Endodermal cell (in vitro differentiated cells): Measurements from ENCODE around the gene SCAI. TPM values are rescaled to one million over a fixed set of nuclear protein-coding genes. Genes with fewer than 3 reads are reported as not detected.

Experiments
- DNase-seq: peaks from one replicate; pipeline ENCODE4 v3.0.0-alpha.2; 2017
- H3K27ac ChIP-seq: 2 replicates; pipeline ENCODE4 v1.5.1; 2013; ENCODE audit warnings: mild to moderate bottlenecking, low read depth, low read length, moderate library complexity
- H3K27me3 ChIP-seq: 2 replicates; pipeline ENCODE4 v1.6.1; 2013; ENCODE audit warnings: mild to moderate bottlenecking, low read length, moderate library complexity; ENCODE audit not compliant: insufficient read depth, control insufficient read depth, poor library complexity, severe bottlenecking
- H3K36me3 ChIP-seq: 2 replicates; pipeline ENCODE4 v1.7.0; 2013; ENCODE audit warnings: mild to moderate bottlenecking, low read length, moderate library complexity; ENCODE audit not compliant: control insufficient read depth, insufficient read depth
- H3K4me1 ChIP-seq: one replicate; pipeline ENCODE4 v1.7.0; 2013; ENCODE audit warnings: low read length; ENCODE audit not compliant: control insufficient read depth, insufficient read depth
- H3K4me3 ChIP-seq: 2 replicates; pipeline ENCODE4 v1.5.1; 2013; ENCODE audit warnings: mild to moderate bottlenecking, low read length, moderate library complexity
- H3K9ac ChIP-seq: 2 replicates; pipeline ENCODE4 v1.6.1; 2013; ENCODE audit warnings: mild to moderate bottlenecking, low read length, moderate library complexity; ENCODE audit not compliant: poor library complexity, severe bottlenecking; ENCODE audit errors: extremely low read depth
- H3K9me3 ChIP-seq: 2 replicates; pipeline ENCODE4 v1.6.1; 2013; ENCODE audit warnings: mild to moderate bottlenecking, low read length, moderate library complexity; ENCODE audit not compliant: control insufficient read depth
- H3K27ac Mint-ChIP-seq: 2 replicates; pipeline ENCODE4 v1.8.0; 2020; ENCODE audit warnings: mixed read lengths
- H3K27me3 Mint-ChIP-seq: 2 replicates; pipeline ENCODE4 v1.8.0; 2021; ENCODE audit warnings: mild to moderate bottlenecking, mixed read lengths; ENCODE audit not compliant: insufficient read depth
- H3K36me3 Mint-ChIP-seq: 2 replicates; pipeline ENCODE4 v1.8.0; 2020; ENCODE audit warnings: low read depth, mixed read lengths
- H3K4me1 Mint-ChIP-seq: 2 replicates; pipeline ENCODE4 v1.8.0; 2020; ENCODE audit warnings: mixed read lengths
- H3K4me3 Mint-ChIP-seq: 2 replicates; pipeline ENCODE4 v1.8.0; 2020; ENCODE audit warnings: mild to moderate bottlenecking, moderate library complexity, mixed read lengths
- H3K9me3 Mint-ChIP-seq: 2 replicates; pipeline ENCODE4 v1.8.0; 2020; ENCODE audit warnings: mild to moderate bottlenecking, mixed read lengths
- WGBS, 2 experiments: methylation state at CpG; one replicate each; pipeline versions ENCODE4 v1.1.5 to v1.1.7; 2013; ENCODE audit warnings: missing lambda C conversion rate in 2 of 2, mixed read lengths in 1 of 2; ENCODE audit not compliant: insufficient coverage in 1 of 2, insufficient read length in 1 of 2; 5-methylcytosine and 5-hydroxymethylcytosine counted together
- total RNA-seq, 2 donors: library from RNA; stranded (reverse); fragmentation: NEBNext Ultra II Directional in 1 of 2; extraction: Animal tissue kit (Norgen Biotek cat#: 25700) in 1 of 2; gene quantifications; 2 replicates in 1 of 2; 3 replicates in 1 of 2; pipeline ENCODE4 v1.2.1, GENCODE V29; 2021
- TF ChIP-seq, protein P1 (sequence below): fragments of 200-600 bp; sonication (generic); conservative IDR thresholded peaks from 2 replicates; pipeline ENCODE4 v1.5.0; 2021; ENCODE audit warnings: antibody characterized with exemption, mild to moderate bottlenecking

SCAI gene
- total RNA-seq, 2 donors from 2014 or later = 22.9 to 34.7 TPM

DNA sequence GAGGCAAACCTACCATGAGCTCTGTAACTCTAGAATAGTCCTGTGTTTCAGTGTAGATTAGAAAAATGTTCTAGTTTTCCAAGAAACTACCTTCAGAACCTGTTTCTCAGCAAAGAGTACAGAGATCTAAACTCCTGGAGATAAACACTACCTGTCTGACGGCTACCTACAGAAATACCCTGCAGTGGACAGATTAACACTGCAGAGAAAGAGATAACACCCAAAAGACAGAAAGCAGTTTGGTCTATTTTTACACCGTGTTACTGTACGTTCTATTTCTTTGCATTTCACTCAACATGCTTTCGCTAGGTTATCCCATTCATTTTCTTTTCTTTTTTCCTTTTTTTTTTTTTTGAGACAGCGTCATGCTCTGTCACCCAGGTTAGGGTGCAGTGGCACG is 11.6 kb downstream of the SCAI start:
- no peak overlapping the region for H3K4me3 ChIP-seq
- H3K9ac ChIP-seq = no peak overlapping the region
- TF ChIP-seq, protein P1, sequence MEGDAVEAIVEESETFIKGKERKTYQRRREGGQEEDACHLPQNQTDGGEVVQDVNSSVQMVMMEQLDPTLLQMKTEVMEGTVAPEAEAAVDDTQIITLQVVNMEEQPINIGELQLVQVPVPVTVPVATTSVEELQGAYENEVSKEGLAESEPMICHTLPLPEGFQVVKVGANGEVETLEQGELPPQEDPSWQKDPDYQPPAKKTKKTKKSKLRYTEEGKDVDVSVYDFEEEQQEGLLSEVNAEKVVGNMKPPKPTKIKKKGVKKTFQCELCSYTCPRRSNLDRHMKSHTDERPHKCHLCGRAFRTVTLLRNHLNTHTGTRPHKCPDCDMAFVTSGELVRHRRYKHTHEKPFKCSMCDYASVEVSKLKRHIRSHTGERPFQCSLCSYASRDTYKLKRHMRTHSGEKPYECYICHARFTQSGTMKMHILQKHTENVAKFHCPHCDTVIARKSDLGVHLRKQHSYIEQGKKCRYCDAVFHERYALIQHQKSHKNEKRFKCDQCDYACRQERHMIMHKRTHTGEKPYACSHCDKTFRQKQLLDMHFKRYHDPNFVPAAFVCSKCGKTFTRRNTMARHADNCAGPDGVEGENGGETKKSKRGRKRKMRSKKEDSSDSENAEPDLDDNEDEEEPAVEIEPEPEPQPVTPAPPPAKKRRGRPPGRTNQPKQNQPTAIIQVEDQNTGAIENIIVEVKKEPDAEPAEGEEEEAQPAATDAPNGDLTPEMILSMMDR = no peak
- 91 to 94% methylated on average over 6 of the region's 6 CpGs for WGBS, 2 experiments
- Mint-ChIP-seq H3K4me1 (peaks cover 4% of the 10 kb centered on the region), H3K27ac (peak overlapping the region; percentile 72), H3K4me3 (no peak overlapping the region), H3K36me3 (peaks cover 9% of the 10 kb centered on the region), H3K9me3 (no peaks in the 10 kb centered on the region), H3K27me3 (no peaks in the 10 kb centered on the region)
- H3K36me3 ChIP-seq = no peaks in the 10 kb centered on the region
- no peaks in the 10 kb centered on the region for H3K4me1 ChIP-seq
- no peaks in the 10 kb centered on the region for H3K9me3 ChIP-seq
- H3K27me3 ChIP-seq = no peaks in the 10 kb centered on the region
- H3K27ac ChIP-seq = no peak overlapping the region
- DNase-seq = no peak

DNA sequence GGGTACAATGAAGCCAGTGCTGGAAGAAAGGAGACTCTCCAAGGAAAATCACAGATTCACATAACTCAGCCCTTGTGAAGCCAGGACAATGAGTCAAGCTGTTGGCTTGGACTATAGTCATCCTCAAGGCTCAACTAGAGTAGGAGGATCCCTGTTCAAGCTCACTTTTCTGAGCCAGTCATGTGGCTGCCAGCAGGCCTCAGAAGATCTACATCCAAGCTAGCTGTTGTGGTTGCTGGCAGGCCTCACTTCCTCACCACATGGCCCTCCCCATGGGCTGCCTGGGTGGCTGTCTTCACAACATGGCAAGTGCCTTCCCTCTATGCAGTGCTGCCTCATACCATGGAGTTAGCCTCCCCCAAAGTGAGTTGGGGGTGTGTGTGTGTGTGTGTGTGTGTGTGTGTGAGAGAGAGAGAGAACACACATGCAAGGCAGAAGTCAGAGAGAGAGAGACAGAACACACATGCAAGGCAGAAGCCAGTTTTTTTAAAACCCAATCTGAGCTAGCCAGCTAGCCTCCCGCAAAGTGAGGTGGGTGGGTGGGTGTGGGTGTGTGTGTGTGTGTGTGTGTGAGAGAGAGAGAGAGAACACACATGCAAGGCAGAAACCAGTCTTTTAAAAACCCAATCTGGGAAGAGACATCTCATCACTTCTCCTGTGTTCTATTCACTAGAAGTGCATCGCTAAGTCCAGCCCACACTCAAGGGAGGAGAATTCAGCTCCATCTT is 17.1 kb downstream of the SCAI start:
- Histone ChIP-seq H3K27ac (peak overlapping the region; percentile 32), H3K4me1 (no peaks in the 10 kb centered on the region), H3K27me3 (no peaks in the 10 kb centered on the region), H3K4me3 (no peak overlapping the region), H3K36me3 (no peaks in the 10 kb centered on the region), H3K9ac (no peak overlapping the region), H3K9me3 (no peaks in the 10 kb centered on the region)
- Mint-ChIP-seq H3K9me3 (no peaks in the 10 kb centered on the region), H3K27ac (peak overlapping the region; percentile 72), H3K4me1 (peaks cover 3% of the 10 kb centered on the region), H3K36me3 (peaks cover 10% of the 10 kb centered on the region), H3K27me3 (no peaks in the 10 kb centered on the region), H3K4me3 (no peak overlapping the region)
- 100% methylated on average over 1 to 2 of the region's 2 CpGs for WGBS, 2 experiments
- peak; percentile 48 for DNase-seq
- TF ChIP-seq, protein P1 = no peak

DNA sequence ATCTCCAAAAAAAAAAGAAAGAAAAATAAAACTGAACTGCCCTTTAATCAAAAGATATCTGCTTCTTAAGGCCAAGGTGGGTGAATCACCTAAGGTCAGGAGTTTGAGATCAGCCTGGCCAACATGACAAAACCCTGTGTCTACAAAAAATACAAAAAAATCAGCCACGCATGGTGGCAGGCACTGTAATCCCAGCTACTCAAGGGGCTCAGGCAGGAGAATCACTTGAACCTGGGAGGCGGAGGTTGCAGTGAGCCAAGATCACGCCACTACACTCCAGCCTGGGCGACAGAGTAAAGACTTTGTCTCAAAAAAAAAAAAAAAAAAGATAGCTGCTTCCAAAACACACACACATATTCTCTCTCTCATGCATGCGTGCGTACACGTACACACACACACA is 17.8 kb downstream of the SCAI start:
- H3K36me3 ChIP-seq = no peaks in the 10 kb centered on the region
- WGBS, 2 experiments = 91 to 92% methylated on average over 2 to 7 of the region's 7 CpGs
- no peak overlapping the region for H3K27ac ChIP-seq
- Mint-ChIP-seq H3K36me3 (peaks cover 10% of the 10 kb centered on the region), H3K4me3 (no peak overlapping the region), H3K9me3 (no peaks in the 10 kb centered on the region), H3K27me3 (no peaks in the 10 kb centered on the region), H3K27ac (peak overlapping the region; percentile 72), H3K4me1 (peaks cover 4% of the 10 kb centered on the region)
- DNase-seq = no peak
- H3K27me3 ChIP-seq = no peaks in the 10 kb centered on the region
- no peak overlapping the region for H3K4me3 ChIP-seq
- H3K9me3 ChIP-seq = no peaks in the 10 kb centered on the region
- TF ChIP-seq, protein P1 = no peak
- no peak overlapping the region for H3K9ac ChIP-seq
- H3K4me1 ChIP-seq = no peaks in the 10 kb centered on the region
